Measurements from ENCODE around the gene MAP2K4.
A peak's percentile ranks its signal among the peaks of the same experiment; 100 is the strongest.

MAP2K4 gene

GRCh38 chr17:12180644-12181261 is 160.1 kb downstream of the MAP2K4 start:
- DNase-seq, result peak; percentile 33

- no peak for DNase-seq
Measured at GRCh38 chr17:12187658-12188057, 167.0 kb downstream of the MAP2K4 start.

- DNase-seq, result no peak
Measured at GRCh38 chr17:12193144-12193735, 172.6 kb downstream of the MAP2K4 start.

Measured in NCI-H1436 (cell line).